H1 (cell line): ENCODE data around the gene SBF2. TPM values are rescaled to one million over a fixed set of nuclear protein-coding genes. Genes with fewer than 3 reads are reported as not detected.

Source experiments
- CTCF ChIA-PET: fragments of 300-600 bp; sonication (Branson Sonifier 250); formaldehyde crosslinking; loops from one replicate; lab custom pipeline; 2021; ENCODE audit not compliant: partially characterized antibody; lab: Charles Lee
- POLR2A ChIA-PET: fragments of 300-600 bp; sonication (Branson Sonifier 250); formaldehyde crosslinking; loops from one replicate; lab custom pipeline; 2021; ENCODE audit warnings: inconsistent platforms; ENCODE audit not compliant: partially characterized antibody; lab: Charles Lee
- DNase-seq, 2 experiments: peaks; one replicate each; pipeline versions ENCODE4 v3.0.0 to v3.0.0-alpha.2; 2010 to 2022; ENCODE audit warnings: low spot score in 2 of 2, low read depth in 1 of 2, mixed read lengths in 1 of 2
- FAIRE-seq: peaks from 2 replicates; lab custom pipeline; 2011; peaks lifted over from hg19 to GRCh38; lab: Jason Lieb, UNC
- H2AFZ ChIP-seq: 2 replicates; pipeline ENCODE4 v1.8.1; 2012; ENCODE audit warnings: low read length, inconsistent platforms
- H2AK5ac ChIP-seq: 2 replicates; pipeline ENCODE4 v1.6.1; 2013; ENCODE audit warnings: low read depth, low read length
- H2BK120ac ChIP-seq: replicated peaks from 2 replicates; pipeline ENCODE3; 2013; ENCODE audit warnings: low read depth, low read length, inconsistent platforms
- H2BK12ac ChIP-seq: 2 replicates; pipeline ENCODE4 v1.6.1; 2013; ENCODE audit warnings: low read depth, low read length
- H2BK15ac ChIP-seq: 2 replicates; pipeline ENCODE4 v1.6.1; 2013; ENCODE audit warnings: low read length
- H2BK20ac ChIP-seq: 2 replicates; pipeline ENCODE4 v1.6.1; 2013; ENCODE audit warnings: low read length
- H2BK5ac ChIP-seq: 2 replicates; pipeline ENCODE4 v1.6.1; 2013; ENCODE audit warnings: low read depth, low read length
- H3K14ac ChIP-seq: 2 replicates; pipeline ENCODE4 v1.6.1; 2013; ENCODE audit warnings: inconsistent platforms; ENCODE audit not compliant: insufficient read length
- H3K18ac ChIP-seq: 2 replicates; pipeline ENCODE4 v1.6.1; 2013; ENCODE audit warnings: low read length; ENCODE audit errors: extremely low read depth
- H3K23ac ChIP-seq: 2 replicates; pipeline ENCODE4 v1.6.1; 2013; ENCODE audit warnings: inconsistent platforms; ENCODE audit not compliant: insufficient read length
- H3K23me2 ChIP-seq: 2 replicates; pipeline ENCODE4 v1.6.1; 2013; ENCODE audit warnings: low read depth, low read length
- H3K27ac ChIP-seq: 2 replicates; pipeline ENCODE4 v1.6.1; 2011; ENCODE audit warnings: low read depth, low read length, inconsistent platforms
- H3K27me3 ChIP-seq, 4 experiments: replicated peaks in 1 of 4; 1 replicate in 1 of 4; 2 replicates in 3 of 4; pipeline versions ENCODE4 v1.6.1 to v1.8.1; 2011 to 2013; ENCODE audit warnings: low read length in 3 of 4, mild to moderate bottlenecking in 3 of 4, inconsistent platforms in 2 of 4, mixed read lengths in 2 of 4, moderate library complexity in 1 of 4; ENCODE audit not compliant: control insufficient read depth in 3 of 4, insufficient read depth in 3 of 4; ENCODE audit errors: extremely low read depth in 1 of 4
- H3K36me3 ChIP-seq, 4 experiments: 2 replicates each; pipeline versions ENCODE4 v1.6.1 to v1.8.1; 2011 to 2013; ENCODE audit warnings: mild to moderate bottlenecking in 4 of 4, low read length in 3 of 4, moderate library complexity in 2 of 4, control low read depth in 1 of 4, inconsistent platforms in 1 of 4; ENCODE audit not compliant: insufficient read depth in 4 of 4, control insufficient read depth in 2 of 4
- H3K4ac ChIP-seq: replicated peaks from 2 replicates; pipeline ENCODE3; 2013; ENCODE audit warnings: low read length, low read depth, mixed read lengths, inconsistent platforms; ENCODE audit not compliant: insufficient read length
- H3K4me1 ChIP-seq, 4 experiments: replicated peaks in 1 of 4; 1 replicate in 1 of 4; 2 replicates in 3 of 4; pipeline versions ENCODE4 v1.6.1 to v1.8.1; 2011 to 2013; ENCODE audit warnings: low read length in 3 of 4, inconsistent platforms in 2 of 4, mixed read lengths in 1 of 4; ENCODE audit not compliant: insufficient read depth in 4 of 4, control insufficient read depth in 3 of 4
- H3K4me2 ChIP-seq, 2 experiments: 2 replicates each; pipeline versions ENCODE4 v1.6.1 to v1.8.1; 2011 to 2013; ENCODE audit warnings: low read depth in 2 of 2, low read length in 2 of 2, control low read depth in 1 of 2, inconsistent platforms in 1 of 2, mild to moderate bottlenecking in 1 of 2; ENCODE audit not compliant: insufficient read depth in 1 of 2
- H3K4me3 ChIP-seq, 4 experiments: fragments of 200-600, 300-600 bp in 1 of 4; sonication (generic), shearing (Covaris generic), sonication (Bioruptor Twin) in 1 of 4; 2 replicates each; pipeline versions ENCODE4 v1.5.1 to v1.8.1; 2011 to 2016; ENCODE audit warnings: low read length in 4 of 4, low read depth in 3 of 4, control low read depth in 2 of 4, inconsistent platforms in 2 of 4, mild to moderate bottlenecking in 2 of 4, mixed read lengths in 1 of 4, moderate library complexity in 1 of 4; ENCODE audit not compliant: insufficient read depth in 2 of 4; ENCODE audit errors: extremely low read depth in 1 of 4
- H3K56ac ChIP-seq: replicated peaks from 2 replicates; pipeline ENCODE3; 2013; ENCODE audit warnings: low read depth, mild to moderate bottlenecking, mixed read lengths, low read length, inconsistent platforms; ENCODE audit not compliant: insufficient read length
- H3K79me1 ChIP-seq: 2 replicates; pipeline ENCODE4 v1.6.1; 2013; ENCODE audit warnings: low read depth, low read length, control low read depth
- H3K79me2 ChIP-seq, 2 experiments: 2 replicates each; pipeline versions ENCODE4 v1.6.1 to v1.8.1; 2012 to 2013; ENCODE audit warnings: low read length in 2 of 2, mild to moderate bottlenecking in 2 of 2, inconsistent platforms in 1 of 2; ENCODE audit not compliant: insufficient read depth in 2 of 2, control insufficient read depth in 1 of 2
- H3K9ac ChIP-seq, 4 experiments: replicated peaks in 1 of 4; 1 replicate in 1 of 4; 2 replicates in 3 of 4; pipeline versions ENCODE4 v1.6.1 to v1.8.1; 2011 to 2013; ENCODE audit warnings: low read depth in 3 of 4, low read length in 3 of 4, control low read depth in 2 of 4, mild to moderate bottlenecking in 2 of 4, moderate library complexity in 2 of 4, inconsistent platforms in 1 of 4; ENCODE audit errors: extremely low read depth in 1 of 4
- H3K9me3 ChIP-seq, 2 experiments: 2 replicates each; pipeline versions ENCODE4 v1.6.1 to v1.8.1; 2012 to 2013; ENCODE audit warnings: mild to moderate bottlenecking in 2 of 2, moderate library complexity in 2 of 2, control low read depth in 1 of 2, inconsistent platforms in 1 of 2, low read depth in 1 of 2, low read length in 1 of 2, mixed read lengths in 1 of 2; ENCODE audit not compliant: insufficient read depth in 2 of 2
- H4K20me1 ChIP-seq, 2 experiments: replicated peaks in 1 of 2; 2 replicates each; pipeline versions ENCODE3 to v1.8.1; 2011 to 2013; ENCODE audit warnings: inconsistent platforms in 2 of 2, low read length in 2 of 2, mild to moderate bottlenecking in 1 of 2; ENCODE audit not compliant: insufficient read depth in 2 of 2, control insufficient read depth in 1 of 2
- H4K5ac ChIP-seq: 2 replicates; pipeline ENCODE4 v1.6.1; 2013; ENCODE audit warnings: low read length, low read depth, mixed read lengths, inconsistent platforms; ENCODE audit not compliant: insufficient read length
- H4K8ac ChIP-seq: 2 replicates; pipeline ENCODE4 v1.8.0; 2013; ENCODE audit warnings: mild to moderate bottlenecking, moderate library complexity, low read length, inconsistent platforms; ENCODE audit not compliant: insufficient read depth; ENCODE audit errors: extremely low read depth
- H4K91ac ChIP-seq: replicated peaks from 2 replicates; pipeline ENCODE3; 2013; ENCODE audit warnings: low read length, mixed read lengths, inconsistent platforms; ENCODE audit not compliant: insufficient read length
- BCL11A ChIP-seq, 2 experiments: IDR thresholded peaks; one replicate each; pipeline ENCODE4 v1.6.1; 2011; ENCODE audit warnings: low read depth in 2 of 2, low read length in 2 of 2, mild to moderate bottlenecking in 2 of 2
- EGR1 ChIP-seq: IDR thresholded peaks from 2 replicates; pipeline ENCODE4 v1.6.1; 2011; ENCODE audit warnings: low read depth, low read length, borderline replicate concordance
- GTF2F1 ChIP-seq: IDR thresholded peaks from 2 replicates; pipeline ENCODE4 v1.6.1; 2012; ENCODE audit warnings: low read depth, low read length, improper control_type of control experiment, borderline replicate concordance
- POLR2A ChIP-seq, 2 experiments: IDR thresholded peaks; 1 replicate in 1 of 2; 2 replicates in 1 of 2; pipeline ENCODE4 v1.6.1; 2011; ENCODE audit warnings: low read depth in 2 of 2, low read length in 2 of 2, mild to moderate bottlenecking in 2 of 2; ENCODE audit errors: control extremely low read depth in 1 of 2
- POLR2AphosphoS5 ChIP-seq: IDR thresholded peaks from 2 replicates; pipeline ENCODE4 v1.6.1; 2011; ENCODE audit warnings: low read depth, low read length
- RBBP5 ChIP-seq: IDR thresholded peaks from 2 replicates; pipeline ENCODE4 v1.7.1; 2012; ENCODE audit warnings: low read depth, mild to moderate bottlenecking, inconsistent platforms, low read length, moderate library complexity, borderline replicate concordance
- SIX5 ChIP-seq: IDR thresholded peaks from 2 replicates; pipeline ENCODE4 v1.6.1; 2011; ENCODE audit warnings: mild to moderate bottlenecking, low read depth, low read length
- SP1 ChIP-seq: IDR thresholded peaks from 2 replicates; pipeline ENCODE4 v1.6.1; 2011; ENCODE audit warnings: low read depth, low read length
- SRF ChIP-seq: IDR thresholded peaks from 2 replicates; pipeline ENCODE4 v1.6.1; 2011; ENCODE audit warnings: mild to moderate bottlenecking, low read depth, low read length, moderate library complexity
- SUZ12 ChIP-seq: fragments of 200-600 bp; sonication (generic); IDR thresholded peaks from 2 replicates; pipeline ENCODE4 v1.6.1; 2012; ENCODE audit warnings: mild to moderate bottlenecking, inconsistent platforms, low read length, moderate library complexity, mixed read lengths
- TBP ChIP-seq: IDR thresholded peaks from 2 replicates; pipeline ENCODE4 v1.6.1; 2011; ENCODE audit warnings: low read depth, low read length, improper control_type of control experiment
- TCF12 ChIP-seq: IDR thresholded peaks from 2 replicates; pipeline ENCODE4 v1.6.1; 2011; ENCODE audit warnings: low read depth, mild to moderate bottlenecking, low read length
- WGBS, 2 experiments: shearing (Covaris generic) in 1 of 2; methylation state at CpG; one replicate each; pipeline versions ENCODE4 v1.1.6 to v1.1.7; 2013 to 2015; ENCODE audit warnings: low lambda C conversion rate in 2 of 2, mixed read lengths in 2 of 2, inconsistent platforms in 1 of 2, low coverage in 1 of 2, missing lambda C conversion rate in 1 of 2; ENCODE audit not compliant: insufficient replicate concordance in 2 of 2, insufficient coverage in 1 of 2, insufficient read length in 1 of 2; ENCODE audit errors: extremely low coverage in 1 of 2, missing lambda C conversion rate in 1 of 2; 5-methylcytosine and 5-hydroxymethylcytosine counted together
- polyA plus RNA-seq, 7 experiments: library from polyadenylated mRNA; depleted of rRNA in 3 of 7; stranded (reverse) in 5 of 7; unstranded in 2 of 7; fragments of >200 nt in 5 of 7; fragments of 200-250 nt in 2 of 7; gene quantifications; 1 replicate in 5 of 7; 2 replicates in 1 of 7; 4 replicates in 1 of 7; pipeline versions ENCODE4 v1.2.1 to v1.2.3, GENCODE V29; 2011 to 2013; ENCODE audit warnings: missing spikeins in 2 of 7, mixed read lengths in 2 of 7
- total RNA-seq: library from RNA; stranded (reverse); fragmentation: NEBNext Ultra II Directional; extraction: Animal tissue kit (Norgen Biotek cat#: 25700); gene quantifications from 2 replicates; pipeline ENCODE4 v1.2.1, GENCODE V29; 2021
- TF ChIP-seq, protein P1 (sequence below): IDR thresholded peaks from 2 replicates; pipeline ENCODE4 v1.6.1; 2011; ENCODE audit warnings: low read length, improper control_type of control experiment
- TF ChIP-seq, protein P2 (sequence below): IDR thresholded peaks from 2 replicates; pipeline ENCODE4 v1.6.1; 2011; ENCODE audit warnings: low read depth, mild to moderate bottlenecking, low read length; ENCODE audit not compliant: insufficient read depth

Gene SBF2
- total and polyA plus RNA-seq, 2 of the 8 experiments (the other 6 are each of a cell fraction or from before 2014, with no cell fraction given) = 36.7 to 50.5 TPM

- Histone ChIP-seq H4K8ac (no peak overlapping the region), H4K5ac (no peak overlapping the region), H2BK12ac (no peak overlapping the region), H3K23ac (no peak overlapping the region), H3K23me2 (no peaks in the 10 kb centered on the region; the same call in 1 of the 2 replicates), H3K14ac (no peak overlapping the region), H2BK5ac (no peak overlapping the region), H3K4me1 (no peaks in the 10 kb centered on the region), H4K91ac (no peak overlapping the region), H4K20me1 (no peaks in the 10 kb centered on the region), H2AFZ (no peak overlapping the region), H3K4me2 (no peak overlapping the region), H3K4ac (no peak overlapping the region), H3K36me3 (peaks cover 0 to 2% (median 0%) of the 10 kb centered on the region in 4 experiments; a peak in 1 of 8 replicates), H3K9me3 (peaks cover 9 to 11% of the 10 kb centered on the region in 2 experiments; a peak in 3 of 4 replicates), H2BK20ac (no peak overlapping the region), H2BK15ac (no peak overlapping the region), H3K56ac (no peak overlapping the region), H2BK120ac (no peak overlapping the region), H3K18ac (no peak overlapping the region), H3K27me3 (no peaks in the 10 kb centered on the region), H3K9ac (no peak overlapping the region), H3K79me1 (no peaks in the 10 kb centered on the region)
- POLR2A ChIA-PET = no interaction called here
- 93% methylated on average over 1 of the region's 1 CpG; no CpG with 5 or more reads in 1 of the 2 experiments for WGBS, 2 experiments
- FAIRE-seq = no peak
- no peak for DNase-seq
- TF ChIP-seq SP1 (no peak), RBBP5 (no peak), BCL11A (IDR thresholded peaks at IDR 0.05; ENCODE audit: low read depth in 2 of 2, low read length in 2 of 2) (no peak), GTF2F1 (no peak), POLR2A (IDR thresholded peaks at IDR 0.05; ENCODE audit: control extremely low read depth in 1 of 2, low read depth in 2 of 2, low read length in 2 of 2) (no peak), EGR1 (no peak), SIX5 (no peak), TCF12 (no peak), SUZ12 (no peak), SRF (no peak), TBP (no peak), POLR2AphosphoS5 (no peak)
- TF ChIP-seq, protein P1, sequence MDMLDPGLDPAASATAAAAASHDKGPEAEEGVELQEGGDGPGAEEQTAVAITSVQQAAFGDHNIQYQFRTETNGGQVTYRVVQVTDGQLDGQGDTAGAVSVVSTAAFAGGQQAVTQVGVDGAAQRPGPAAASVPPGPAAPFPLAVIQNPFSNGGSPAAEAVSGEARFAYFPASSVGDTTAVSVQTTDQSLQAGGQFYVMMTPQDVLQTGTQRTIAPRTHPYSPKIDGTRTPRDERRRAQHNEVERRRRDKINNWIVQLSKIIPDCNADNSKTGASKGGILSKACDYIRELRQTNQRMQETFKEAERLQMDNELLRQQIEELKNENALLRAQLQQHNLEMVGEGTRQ = no peak
- TF ChIP-seq, protein P2, sequence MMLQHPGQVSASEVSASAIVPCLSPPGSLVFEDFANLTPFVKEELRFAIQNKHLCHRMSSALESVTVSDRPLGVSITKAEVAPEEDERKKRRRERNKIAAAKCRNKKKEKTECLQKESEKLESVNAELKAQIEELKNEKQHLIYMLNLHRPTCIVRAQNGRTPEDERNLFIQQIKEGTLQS = no peak
- TF ChIP-seq, all 59 proteins: peak for 0
- CTCF ChIA-PET = no interaction called here
- Histone ChIP-seq H3K27ac (no peak overlapping the region), H3K4me3 (no peak overlapping the region), H2AK5ac (no peak overlapping the region), H3K79me2 (peaks cover 0 to 32% of the 10 kb centered on the region in 2 experiments; a peak in 2 of 4 replicates)
Measured at GRCh38 chr11:10058356-10058755, 235.7 kb downstream of the SBF2 start.
